Activated CD8-positive, alpha-beta memory T cell treated with anti-CD3 and anti-CD28 coated beads for 1 hour (primary cell): ENCODE measurements around the gene MEPCE.
"Not testable (repeated sequence)": the region's sequence is repeated elsewhere in the genome, so short reads cannot be mapped to it uniquely, and the experiment has no call there.

Experiments used
- DNase-seq, 2 donors: peaks; one replicate each; pipeline ENCODE4 v3.0.0-alpha.2; 2020; ENCODE audit warnings: low read depth in 1 of 2; ENCODE audit errors: extremely low read depth in 1 of 2

MEPCE gene

GRCh38 chr7:100429637-100430492 is at the start of gene MEPCE:
Gene MEPCE, plus strand, starts transcription at chr7:100429831. Its CDS starts 188 bp downstream, at chr7:100430019.
- DNase-seq: peak; percentile 92 to 98

GRCh38 chr7:100380196-100380595 is 49.4 kb upstream of the MEPCE start:
- DNase-seq: no peak

- DNase-seq: not testable (repeated sequence)
Measured at GRCh38 chr7:100381531-100382233, 47.9 kb upstream of the MEPCE start.

- DNase-seq: not testable (repeated sequence)
Measured at GRCh38 chr7:100382234-100382853, 47.3 kb upstream of the MEPCE start.

- no peak for DNase-seq
Measured at GRCh38 chr7:100384628-100385294, 44.9 kb upstream of the MEPCE start.

- DNase-seq: no peak
Measured at GRCh38 chr7:100386940-100387339, 42.7 kb upstream of the MEPCE start.

GRCh38 chr7:100387695-100388094 is 41.9 kb upstream of the MEPCE start:
- no peak for DNase-seq

- no peak for DNase-seq
Measured at GRCh38 chr7:100389437-100390088, 40.1 kb upstream of the MEPCE start.

GRCh38 chr7:100390286-100391009 is 39.2 kb upstream of the MEPCE start:
- DNase-seq: no peak

GRCh38 chr7:100393233-100393905 is 36.3 kb upstream of the MEPCE start:
- no peak for DNase-seq

- no peak for DNase-seq
Measured at GRCh38 chr7:100394077-100394476, 35.6 kb upstream of the MEPCE start.

- DNase-seq: no peak
Measured at GRCh38 chr7:100396421-100396982, 33.1 kb upstream of the MEPCE start.

- DNase-seq: no peak
Measured at GRCh38 chr7:100397315-100398081, 32.1 kb upstream of the MEPCE start.

GRCh38 chr7:100398239-100398638 is 31.4 kb upstream of the MEPCE start:
- no peak for DNase-seq

GRCh38 chr7:100400041-100400440 is 29.6 kb upstream of the MEPCE start:
- no peak for DNase-seq

- no peak for DNase-seq
Measured at GRCh38 chr7:100400656-100401055, 29.0 kb upstream of the MEPCE start.

- DNase-seq: no peak
Measured at GRCh38 chr7:100401811-100402210, 27.8 kb upstream of the MEPCE start.

GRCh38 chr7:100402241-100402640 is 27.4 kb upstream of the MEPCE start:
- DNase-seq: no peak
